Cardiac fibroblast (primary cell): ENCODE data around the gene HNRNPA3.

Experiments used
- DNase-seq, 2 donors: peaks; one replicate each; pipeline versions ENCODE4 v3.0.0 to v3.0.0-alpha.2; 2010; ENCODE audit warnings: low read depth in 2 of 2
- H3K4me3 ChIP-seq, 2 donors: replicated peaks in 1 of 2; 1 replicate in 1 of 2; 2 replicates in 1 of 2; pipeline ENCODE4 v1.5.1; 2011; ENCODE audit warnings: low read depth in 2 of 2, low read length in 2 of 2, mild to moderate bottlenecking in 2 of 2, moderate library complexity in 1 of 2
- CTCF ChIP-seq: IDR thresholded peaks from one replicate; pipeline ENCODE4 v1.5.1; 2011; ENCODE audit warnings: low read depth, mild to moderate bottlenecking, low read length, inconsistent platforms

The HNRNPA3 gene

DNA sequence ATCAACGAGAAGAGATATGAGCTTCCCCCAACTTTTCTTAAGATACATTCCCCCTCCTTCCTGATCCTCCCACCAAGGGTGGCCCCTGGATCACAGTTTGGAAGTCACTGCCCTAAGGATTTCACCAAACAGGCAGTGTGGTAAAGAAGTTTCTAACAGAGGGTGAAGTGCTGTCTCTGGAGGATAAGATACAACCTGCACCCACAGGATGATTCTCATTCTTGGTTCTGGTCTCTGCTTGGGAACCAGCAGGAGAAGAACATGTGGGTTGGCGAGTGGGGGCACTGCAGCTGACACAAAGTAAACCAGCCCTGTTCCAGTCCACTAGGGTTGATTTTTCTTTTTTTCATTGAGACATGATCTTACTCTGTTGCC lies 42.6 kb downstream of the HNRNPA3 start:
- no peak for TF ChIP-seq CTCF
- H3K4me3 ChIP-seq: no peak overlapping the region
- no peak for DNase-seq

DNA sequence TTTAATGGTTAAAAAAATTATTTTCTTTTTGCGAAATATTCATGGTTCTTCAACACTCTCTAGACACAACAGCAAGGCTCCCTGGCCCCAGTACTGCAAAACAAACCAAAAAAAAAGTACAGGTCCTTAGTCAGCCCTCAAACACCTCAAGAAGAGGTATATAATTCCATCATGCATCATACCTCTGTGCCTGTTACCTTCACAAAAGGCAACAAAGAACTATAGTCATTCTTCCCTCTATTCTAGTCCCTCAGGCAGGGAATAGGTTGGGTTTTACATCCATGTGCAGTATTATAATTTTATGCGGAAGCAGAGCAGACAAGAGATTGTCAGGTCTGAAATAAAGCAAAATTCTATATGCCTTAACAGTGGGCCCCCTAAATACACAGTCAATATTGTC lies 43.4 kb downstream of the HNRNPA3 start:
- H3K4me3 ChIP-seq: no peak overlapping the region
- TF ChIP-seq CTCF: no peak
- DNase-seq: no peak

DNA sequence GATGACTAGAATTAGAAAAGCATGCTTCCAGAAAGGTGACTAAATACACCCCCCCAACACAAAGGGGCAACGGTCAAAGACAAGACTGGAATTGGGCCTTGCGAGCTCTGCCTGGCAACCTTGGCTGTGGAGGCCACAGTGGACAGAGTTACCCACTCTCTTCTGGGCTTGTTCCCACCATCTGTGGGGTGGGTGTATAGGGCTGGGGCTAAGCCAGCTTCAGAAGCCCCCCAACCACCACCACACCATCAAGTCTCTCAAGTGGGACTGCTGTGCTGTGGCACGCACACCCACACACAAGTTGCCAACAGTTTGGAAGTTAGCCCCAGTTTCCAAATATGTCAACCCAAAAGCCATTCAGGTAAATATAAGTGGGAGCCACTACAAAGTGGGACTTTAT lies 44.1 kb downstream of the HNRNPA3 start:
- DNase-seq: no peak
- no peak overlapping the region for H3K4me3 ChIP-seq
- no peak for TF ChIP-seq CTCF

GRCh38 chr2:177257471-177257870 lies 44.9 kb downstream of the HNRNPA3 start:
- TF ChIP-seq CTCF: no peak
- no peak for DNase-seq
- H3K4me3 ChIP-seq: no peak overlapping the region

DNA sequence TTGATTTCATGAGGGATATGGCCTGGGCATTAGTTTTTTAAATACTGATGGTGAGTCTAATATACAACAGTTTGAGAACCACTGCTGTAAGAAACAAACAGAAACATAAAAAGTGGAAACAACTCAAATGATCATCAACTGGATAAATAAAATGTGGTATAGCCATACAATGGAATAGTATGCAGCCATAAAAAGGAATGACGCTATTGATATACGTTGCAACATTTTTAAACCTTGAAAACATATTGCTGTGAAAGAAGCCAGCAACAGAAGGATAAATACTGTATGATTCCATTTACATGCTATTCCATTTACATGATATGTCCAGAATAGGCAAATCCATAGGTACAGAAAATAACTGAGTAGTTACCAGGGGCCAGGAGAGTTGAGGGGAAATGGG lies 45.5 kb downstream of the HNRNPA3 start:
- no peak for DNase-seq
- H3K4me3 ChIP-seq: no peak overlapping the region
- TF ChIP-seq CTCF: no peak

DNA sequence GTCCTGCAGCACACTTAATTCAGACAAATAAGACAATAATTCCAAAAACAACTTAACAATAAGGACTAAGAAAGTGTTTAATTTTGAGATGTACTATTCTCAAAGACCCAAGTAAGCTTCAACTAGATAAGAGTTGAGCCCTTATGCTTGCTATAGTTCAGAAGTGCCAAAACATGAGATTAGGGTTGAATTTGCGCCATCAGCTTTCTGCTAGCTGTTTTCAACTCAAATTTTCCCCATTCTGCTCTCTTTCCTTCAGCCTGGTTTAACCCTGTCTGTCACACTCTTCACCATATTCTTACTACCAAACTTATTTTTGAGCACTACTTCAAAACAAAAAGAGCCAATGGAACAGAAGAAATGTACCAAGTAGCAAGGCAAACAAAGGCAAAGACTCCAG lies 47.8 kb downstream of the HNRNPA3 start:
- DNase-seq: no peak
- TF ChIP-seq CTCF: no peak
- peak overlapping the region in 1 of 2 donors; percentile 75 for H3K4me3 ChIP-seq
